GM19467 (cell line): ENCODE results near the gene TBCD.

Experiments used
- ATAC-seq: cut with Tn5 transposase; IDR thresholded peaks from one replicate; pipeline ENCODE4 v1.9.1; 2021; ENCODE audit warnings: mild to moderate bottlenecking, moderate library complexity; ENCODE audit not compliant: unreplicated experiment

The TBCD gene

GRCh38 chr17:82830249-82830661, 78.4 kb downstream of the TBCD start:
- no peak for ATAC-seq

- no peak for ATAC-seq
Measured at GRCh38 chr17:82831041-82831817, 79.4 kb downstream of the TBCD start.

- no peak for ATAC-seq
Measured at GRCh38 chr17:82831818-82832200, 79.9 kb downstream of the TBCD start.

DNA sequence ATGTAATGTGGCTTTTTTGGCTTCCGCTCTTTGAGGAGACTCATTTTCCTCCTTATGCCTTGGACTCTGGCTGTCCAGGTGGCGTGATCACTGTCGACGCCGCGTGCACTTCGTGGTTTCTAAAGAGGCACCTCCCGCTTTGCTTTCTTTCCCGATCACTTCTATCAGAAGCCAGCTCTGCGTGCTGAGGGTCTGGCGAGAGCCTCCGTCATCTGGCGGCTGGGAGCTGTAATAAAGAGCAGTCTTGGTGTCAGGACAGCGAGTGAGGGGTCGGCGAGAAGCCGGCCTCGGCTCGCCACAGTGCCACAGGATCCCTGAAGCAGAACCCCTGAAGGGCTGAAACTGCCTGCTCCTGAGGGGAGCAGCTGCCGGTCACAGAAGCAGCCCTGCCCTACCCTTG, 80.5 kb downstream of the TBCD start:
- no peak for ATAC-seq

DNA sequence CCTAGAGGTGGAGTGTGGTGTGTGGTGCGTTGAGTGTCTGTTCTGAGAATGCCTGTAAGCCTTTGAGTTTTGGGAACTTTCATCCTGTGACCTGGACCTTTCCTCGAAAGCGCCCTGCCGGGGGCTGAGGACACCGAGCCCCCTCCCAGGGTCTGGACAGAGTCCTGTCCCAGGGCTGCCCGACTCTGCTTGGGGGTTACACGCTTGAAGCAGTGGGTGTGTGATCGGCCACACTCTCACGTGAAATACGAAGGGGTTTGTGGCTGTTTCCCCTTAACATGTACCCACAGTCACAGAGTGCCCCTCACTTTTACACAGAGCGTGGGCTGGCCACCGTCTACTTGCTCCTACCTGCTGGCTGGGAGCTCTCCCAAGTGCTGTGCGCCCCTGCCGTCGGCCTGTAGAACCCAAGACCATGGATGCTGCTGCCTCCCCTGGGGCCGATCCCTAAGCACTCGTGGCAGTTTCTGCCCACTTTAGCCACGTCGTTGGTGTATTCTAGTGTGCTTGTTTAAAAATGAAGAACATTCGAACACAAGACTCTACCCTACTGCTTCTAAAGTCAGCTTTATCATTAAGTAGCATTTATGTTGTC, 81.1 kb downstream of the TBCD start:
- ATAC-seq = no peak

GRCh38 chr17:82835122-82835521, 83.3 kb downstream of the TBCD start:
- no peak for ATAC-seq

GRCh38 chr17:82835766-82836512, 84.1 kb downstream of the TBCD start:
- ATAC-seq = no peak

DNA sequence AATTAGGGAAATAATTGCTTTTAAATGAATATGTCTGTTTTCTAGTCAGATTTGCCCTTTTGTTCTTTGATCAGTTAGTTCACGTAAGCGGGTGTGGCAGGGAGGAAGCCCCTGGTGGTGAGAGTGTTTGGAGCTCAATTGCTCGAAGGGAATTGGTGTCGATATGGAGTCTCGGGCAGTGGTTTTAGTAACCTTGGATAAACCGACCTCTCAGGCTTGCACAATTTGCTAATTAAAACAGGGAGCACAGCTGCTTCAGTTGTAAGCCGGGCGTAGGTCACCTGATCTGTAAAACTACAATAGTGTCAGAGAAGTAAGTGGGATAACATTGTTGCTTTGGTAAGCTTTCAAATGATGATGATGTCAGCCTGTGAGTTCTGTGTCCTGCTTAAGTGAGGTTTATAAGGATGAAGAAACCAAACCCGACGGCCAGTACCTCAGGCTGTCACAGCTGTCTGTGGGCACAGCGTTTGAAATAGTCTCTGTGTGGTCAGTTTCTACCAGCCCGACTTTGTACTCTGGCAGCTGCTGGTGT, 85.0 kb downstream of the TBCD start:
- ATAC-seq = no peak

- no peak for ATAC-seq
Measured at GRCh38 chr17:82837586-82838320, 85.9 kb downstream of the TBCD start.

DNA sequence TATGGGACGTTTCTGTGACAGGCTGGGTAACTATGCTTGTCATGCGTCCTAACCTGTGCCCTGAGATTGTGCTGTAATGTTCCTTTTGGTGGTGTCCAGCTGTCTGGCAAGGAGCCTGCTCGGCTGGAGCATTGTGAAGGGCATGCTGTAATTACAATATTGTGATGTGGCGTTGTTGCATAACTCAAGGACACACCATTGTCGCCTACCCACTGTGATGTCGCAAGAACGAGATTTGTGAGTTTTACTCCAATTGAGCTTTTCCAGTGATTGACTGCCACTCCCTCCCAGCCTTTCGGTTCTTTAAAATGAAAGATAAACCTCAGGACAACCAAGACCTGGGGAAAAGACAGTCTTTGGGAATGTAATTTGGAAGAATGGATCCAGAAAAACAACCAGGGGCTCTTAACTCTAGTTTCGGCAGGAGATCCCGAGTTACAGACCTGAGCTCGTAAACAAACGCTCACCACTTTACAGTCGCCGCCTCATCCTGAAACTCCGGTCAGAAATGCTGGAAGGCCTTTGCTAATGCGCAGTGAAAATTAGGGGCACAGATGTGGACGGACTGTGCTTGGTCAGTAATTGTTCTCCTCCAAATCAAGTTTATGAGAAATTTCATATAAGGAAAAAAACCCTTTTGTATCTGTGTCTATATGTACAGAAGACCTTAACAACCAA, 86.7 kb downstream of the TBCD start:
- no peak for ATAC-seq

DNA sequence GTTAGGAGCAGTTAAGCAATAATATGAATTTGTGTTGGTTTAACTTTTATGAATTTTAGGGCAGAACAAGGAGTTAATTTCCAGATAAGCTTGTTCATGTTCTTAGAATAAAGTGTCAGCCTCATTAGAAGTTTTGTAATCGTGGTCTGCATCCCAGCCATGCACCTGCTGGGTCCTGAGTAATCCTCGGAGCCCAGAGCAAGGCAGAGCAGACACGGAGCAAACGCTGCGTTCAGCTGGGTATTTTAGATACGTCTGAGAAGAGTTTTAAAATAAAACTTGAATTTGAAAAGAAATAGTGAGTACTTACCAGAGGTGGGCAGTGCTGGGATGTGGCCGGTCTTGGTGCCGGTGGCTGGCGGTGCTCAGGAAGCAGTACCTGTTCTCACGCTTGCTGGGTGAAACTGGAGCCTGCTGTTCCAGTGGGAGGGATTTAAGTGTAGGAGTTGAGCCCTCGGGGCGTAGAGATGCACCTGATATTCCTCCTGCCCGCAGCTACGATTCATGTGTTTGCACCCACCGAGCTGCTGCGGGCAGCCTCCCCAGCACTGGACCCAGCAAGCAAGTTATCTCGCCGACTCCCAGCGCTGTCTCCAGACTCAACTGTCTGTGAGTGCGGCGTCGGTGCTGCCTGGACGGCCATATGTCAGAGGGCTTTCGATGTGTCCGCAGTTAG, 87.9 kb downstream of the TBCD start, which contains the start of gene ZNF750:
Gene ZNF750, minus strand, starts transcription at position 406 of the 676 bp plus-strand sequence. CDS start 7,568 bp downstream, outside the sequence.
- no peak for ATAC-seq

GRCh38 chr17:82840431-82840831, 88.6 kb downstream of the TBCD start:
- no peak for ATAC-seq

DNA sequence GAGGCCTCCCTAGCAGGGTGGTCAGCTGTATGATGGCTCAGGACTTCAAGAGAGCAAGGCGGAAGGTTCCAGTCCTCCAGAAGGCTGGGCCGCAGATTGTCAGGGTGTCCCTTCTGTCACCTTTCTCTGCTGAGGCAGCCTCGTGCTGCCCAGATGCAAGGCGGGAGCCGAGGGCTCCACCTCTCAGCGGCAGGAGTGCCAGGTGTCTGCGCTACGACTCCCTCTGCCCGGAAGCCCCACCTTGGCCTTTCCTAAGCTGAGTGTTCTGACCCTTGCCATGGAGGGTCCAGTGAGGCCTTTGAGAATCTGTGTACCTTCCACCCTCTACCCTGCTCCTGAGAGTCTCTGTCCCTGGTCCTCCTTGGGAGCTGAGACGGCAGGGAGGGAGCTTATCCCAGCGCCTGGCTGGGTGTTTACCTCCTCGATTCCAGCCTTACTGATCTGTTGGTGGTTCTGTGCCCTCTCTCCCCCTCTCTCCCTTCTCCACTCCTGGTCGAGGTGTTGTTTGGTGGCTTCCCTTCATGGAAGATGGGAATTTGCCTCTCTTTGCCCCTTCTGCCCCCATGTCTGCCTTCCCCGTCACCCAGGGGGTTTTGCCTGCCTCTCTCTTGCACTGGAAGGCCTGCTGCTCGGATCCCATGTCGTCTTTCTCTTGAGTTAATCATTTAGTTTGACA, 90.2 kb downstream of the TBCD start:
- ATAC-seq = no peak

- ATAC-seq = no peak
Measured at GRCh38 chr17:82843904-82844680, 92.2 kb downstream of the TBCD start.

DNA sequence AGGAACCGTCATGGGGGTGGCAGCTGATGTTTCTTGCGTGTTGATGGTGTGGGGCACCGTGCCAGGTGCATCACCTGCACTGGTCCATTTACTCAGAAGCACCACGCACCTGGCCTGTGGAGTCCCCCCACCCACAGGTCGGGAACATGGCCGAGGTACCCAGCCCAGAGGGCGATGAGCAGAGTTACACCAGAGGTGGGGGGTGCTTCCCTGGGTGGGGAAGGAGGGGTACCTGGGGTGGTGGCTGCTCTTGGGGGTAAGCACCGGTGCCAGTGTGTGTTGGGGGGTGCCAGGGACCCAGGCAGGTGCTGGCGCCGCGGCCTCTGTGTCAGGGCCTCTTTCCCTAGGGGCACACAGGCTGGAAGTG, 92.9 kb downstream of the TBCD start:
- ATAC-seq = no peak

DNA sequence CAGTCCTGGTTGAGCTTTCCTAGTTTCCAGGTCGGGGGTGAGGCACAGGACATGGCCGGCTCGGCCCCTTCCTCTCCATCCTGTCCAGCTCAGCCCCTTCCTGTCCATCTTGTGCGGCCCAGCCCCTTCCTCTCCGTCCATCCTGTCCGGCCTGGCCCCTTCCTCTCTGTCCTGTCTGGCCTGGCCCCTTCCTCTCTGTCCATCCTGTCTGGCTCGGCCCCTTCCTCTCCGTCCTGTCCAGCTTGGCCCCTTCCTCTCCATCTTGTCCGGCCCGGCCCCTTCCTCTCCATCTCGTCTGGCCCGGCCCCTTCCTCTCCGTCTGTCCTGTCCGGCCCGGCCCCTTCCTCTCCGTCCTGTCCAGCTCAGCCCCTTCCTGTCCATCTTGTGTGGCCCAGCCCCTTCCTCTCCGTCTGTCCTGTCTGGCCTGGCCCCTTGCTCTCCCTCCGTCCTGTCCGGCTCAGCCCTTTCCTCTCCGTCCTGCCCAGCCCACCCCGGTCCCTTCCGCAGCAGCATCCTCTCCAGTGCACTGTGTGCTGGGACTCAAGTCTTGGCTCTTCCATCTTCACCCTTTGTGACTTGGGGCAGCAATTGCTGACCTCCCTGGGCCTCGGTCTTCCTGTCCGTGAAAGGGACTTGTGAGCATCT, 93.4 kb downstream of the TBCD start:
- no peak for ATAC-seq

- ATAC-seq = no peak
Measured at GRCh38 chr17:82846061-82846691, 94.3 kb downstream of the TBCD start.
